ENCODE results near the gene FAM163A. TPM values are rescaled to one million over a fixed set of nuclear protein-coding genes. Genes with fewer than 3 reads are reported as not detected.

Gene FAM163A
- total and polyA plus RNA-seq, 7 donors = 0.36 to 2.4 (median 1.2) TPM; not detected in 1

- intact Hi-C loops (cut with DNase I) = no loop called here
- DNase-seq = peak; percentile 37
- H3K36me3 ChIP-seq = no peaks in the 10 kb centered on the region
- H3K4me1 ChIP-seq = peaks cover 0 to 5% (median 4%) of the 10 kb centered on the region in 4 donors
- no peaks in the 10 kb centered on the region for H3K9me3 ChIP-seq
- WGBS, 2 donors = 86 to 87% methylated on average over 9 of the region's 9 CpGs
- TF ChIP-seq POLR2AphosphoS5 (IDR thresholded peaks at IDR 0.05) (no peak), EP300 (IDR thresholded peaks at IDR 0.05) (no peak), POLR2A (IDR thresholded peaks at IDR 0.05) (no peak), CTCF (IDR thresholded peaks at IDR 0.05) (no peak)
- peaks cover 0 to 3% (median 0%) of the 10 kb centered on the region in 3 donors for H3K27me3 ChIP-seq
- no peak overlapping the region for H3K4me3 ChIP-seq
- H3K27ac ChIP-seq = no peak overlapping the region
Observed at GRCh38 chr1:179820226-179820970, 77.3 kb downstream of the FAM163A start.

GRCh38 chr1:179821524-179821923 is 78.4 kb downstream of the FAM163A start:
- no peaks in the 10 kb centered on the region for H3K36me3 ChIP-seq
- H3K27ac ChIP-seq = no peak overlapping the region
- H3K27me3 ChIP-seq = peaks cover 0 to 3% (median 0%) of the 10 kb centered on the region in 3 donors
- intact Hi-C loops (cut with DNase I) = no loop called here
- no peaks in the 10 kb centered on the region for H3K9me3 ChIP-seq
- TF ChIP-seq CTCF (IDR thresholded peaks at IDR 0.05) = no peak
- no peak for TF ChIP-seq POLR2A (IDR thresholded peaks at IDR 0.05)
- no peak for TF ChIP-seq EP300 (IDR thresholded peaks at IDR 0.05)
- TF ChIP-seq POLR2AphosphoS5 (IDR thresholded peaks at IDR 0.05) = no peak
- no peak overlapping the region for H3K4me3 ChIP-seq
- H3K4me1 ChIP-seq = no peaks in the 10 kb centered on the region
- peak; percentile 30 for DNase-seq
- WGBS, 2 donors = 85 to 92% methylated on average over 9 of the region's 9 CpGs

GRCh38 chr1:179822065-179822464 is 79.0 kb downstream of the FAM163A start:
- no peaks in the 10 kb centered on the region for H3K36me3 ChIP-seq
- H3K27me3 ChIP-seq = peaks cover 0 to 3% (median 0%) of the 10 kb centered on the region in 3 donors
- no peak for DNase-seq
- intact Hi-C loops (cut with DNase I) = no loop called here
- TF ChIP-seq CTCF (IDR thresholded peaks at IDR 0.05) = no peak
- no peak for TF ChIP-seq POLR2A (IDR thresholded peaks at IDR 0.05)
- TF ChIP-seq POLR2AphosphoS5 (IDR thresholded peaks at IDR 0.05) = no peak
- TF ChIP-seq EP300 (IDR thresholded peaks at IDR 0.05) = no peak
- H3K9me3 ChIP-seq = no peaks in the 10 kb centered on the region
- H3K4me3 ChIP-seq = no peak overlapping the region
- H3K27ac ChIP-seq = no peak overlapping the region
- H3K4me1 ChIP-seq = no peaks in the 10 kb centered on the region
- 84 to 90% methylated on average over 2 of the region's 2 CpGs for WGBS, 2 donors

- H3K4me1 ChIP-seq = no peaks in the 10 kb centered on the region
- H3K27me3 ChIP-seq = peaks cover 0 to 3% (median 0%) of the 10 kb centered on the region in 3 donors
- intact Hi-C loops (cut with DNase I) = no loop called here
- no peaks in the 10 kb centered on the region for H3K36me3 ChIP-seq
- TF ChIP-seq EP300 (IDR thresholded peaks at IDR 0.05) (no peak), POLR2AphosphoS5 (IDR thresholded peaks at IDR 0.05) (no peak), POLR2A (IDR thresholded peaks at IDR 0.05) (no peak), CTCF (IDR thresholded peaks at IDR 0.05) (no peak)
- no peaks in the 10 kb centered on the region for H3K9me3 ChIP-seq
- peak; percentile 35 for DNase-seq
- H3K4me3 ChIP-seq = no peak overlapping the region
- WGBS, 2 donors = 91 to 96% methylated on average over 4 of the region's 4 CpGs
- H3K27ac ChIP-seq = no peak overlapping the region
Observed at GRCh38 chr1:179823693-179824092, 80.6 kb downstream of the FAM163A start.
